ENCODE results near the gene EEF1AKMT4. TPM values are rescaled to one million over a fixed set of nuclear protein-coding genes. Genes with fewer than 3 reads are reported as not detected.

Gene EEF1AKMT4
- total and polyA plus RNA-seq, 2 of the 4 experiments (the other 2 are of a cell fraction) = 2.9 to 3.6 TPM

GRCh38 chr3:184249412-184250166 lies at the start of gene EEF1AKMT4 (continued):
- no peak for TF ChIP-seq ELK1 (IDR thresholded peaks at IDR 0.05; ENCODE audit: borderline replicate concordance, low read depth, low read length)
- peak; percentile 99 for TF ChIP-seq MXI1 (IDR thresholded peaks at IDR 0.05; ENCODE audit: borderline replicate concordance, low read depth, low read length)
- TF ChIP-seq MAFK (IDR thresholded peaks at IDR 0.05; ENCODE audit: low read depth, low read length) = no peak

- Histone ChIP-seq H4K91ac (ENCODE audit: insufficient read depth, low read depth, low read length) (no peak overlapping the region), H3K18ac (ENCODE audit: low read depth, low read length) (no peak overlapping the region), H3K27ac (ENCODE audit: insufficient read depth, low read length) (no peak overlapping the region), H3K4me2 (ENCODE audit: low read depth, low read length) (no peak overlapping the region), H2BK15ac (ENCODE audit: low read depth, low read length) (no peak overlapping the region), H3K23ac (ENCODE audit: low read depth, low read length) (no peak overlapping the region), H2BK120ac (ENCODE audit: low read depth, low read length) (no peak overlapping the region), H3K4ac (ENCODE audit: low read depth, low read length) (no peak overlapping the region), H3K4me3 (ENCODE audit: insufficient read depth, low read depth, low read length) (no peak overlapping the region), H4K20me1 (ENCODE audit: insufficient read depth, low read length) (no peaks in the 10 kb centered on the region), H3K79me1 (ENCODE audit: low read depth in 1 of 2, low read length in 2 of 2) (no peaks in the 10 kb centered on the region), H3K9me1 (ENCODE audit: insufficient read depth, low read length) (no peaks in the 10 kb centered on the region), H3K14ac (replicated peaks; ENCODE audit: low read depth, low read length) (no peak overlapping the region), H3K36me3 (ENCODE audit: control insufficient read depth, insufficient read depth, low read length) (no peaks in the 10 kb centered on the region; the same call in 1 of the 2 replicates), H2AK5ac (ENCODE audit: low read depth, low read length) (no peak overlapping the region), H4K5ac (ENCODE audit: low read depth, low read length) (no peak overlapping the region), H2AK9ac (replicated peaks; ENCODE audit: low read depth, low read length, poor library complexity) (no peak overlapping the region), H2BK5ac (ENCODE audit: low read depth, low read length, poor library complexity, severe bottlenecking) (no peak overlapping the region), H2AFZ (replicated peaks; ENCODE audit: low read length, poor library complexity) (no peak overlapping the region), H4K8ac (ENCODE audit: low read depth in 2 of 2, low read length in 2 of 2) (no peak overlapping the region), H2BK20ac (ENCODE audit: low read depth, low read length) (no peak overlapping the region), H3K56ac (ENCODE audit: extremely low read depth, insufficient read depth, low read length) (no peak overlapping the region), H3K27me3 (ENCODE audit: control insufficient read depth, insufficient read depth, low read length) (peaks cover 9% of the 10 kb centered on the region), H3K4me1 (ENCODE audit: control insufficient read depth, insufficient read depth, low read length) (no peaks in the 10 kb centered on the region), H3K9me3 (ENCODE audit: control insufficient read depth, insufficient read depth, low read length) (no peaks in the 10 kb centered on the region), H3K9ac (ENCODE audit: low read depth, low read length) (no peak overlapping the region)
- in situ Hi-C loops (cut with MboI; ENCODE audit: low sequenced_read_pairs) (no loop called here), dilution Hi-C loops (cut with HindIII; ENCODE audit: low sequenced_read_pairs, unreplicated experiment) (no loop called here), intact Hi-C loops (cut with micrococcal nuclease) (no loop called here)
- POLR2A ChIA-PET (ENCODE audit: unreplicated experiment) = no interaction called here
- DNase-seq = no peak
- BruUV-seq (replicated peaks) = no TSS peak
- TF ChIP-seq, protein P1, sequence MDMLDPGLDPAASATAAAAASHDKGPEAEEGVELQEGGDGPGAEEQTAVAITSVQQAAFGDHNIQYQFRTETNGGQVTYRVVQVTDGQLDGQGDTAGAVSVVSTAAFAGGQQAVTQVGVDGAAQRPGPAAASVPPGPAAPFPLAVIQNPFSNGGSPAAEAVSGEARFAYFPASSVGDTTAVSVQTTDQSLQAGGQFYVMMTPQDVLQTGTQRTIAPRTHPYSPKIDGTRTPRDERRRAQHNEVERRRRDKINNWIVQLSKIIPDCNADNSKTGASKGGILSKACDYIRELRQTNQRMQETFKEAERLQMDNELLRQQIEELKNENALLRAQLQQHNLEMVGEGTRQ (IDR thresholded peaks at IDR 0.05; ENCODE audit: low read depth, low read length) = no peak
- TF ChIP-seq, protein P2, sequence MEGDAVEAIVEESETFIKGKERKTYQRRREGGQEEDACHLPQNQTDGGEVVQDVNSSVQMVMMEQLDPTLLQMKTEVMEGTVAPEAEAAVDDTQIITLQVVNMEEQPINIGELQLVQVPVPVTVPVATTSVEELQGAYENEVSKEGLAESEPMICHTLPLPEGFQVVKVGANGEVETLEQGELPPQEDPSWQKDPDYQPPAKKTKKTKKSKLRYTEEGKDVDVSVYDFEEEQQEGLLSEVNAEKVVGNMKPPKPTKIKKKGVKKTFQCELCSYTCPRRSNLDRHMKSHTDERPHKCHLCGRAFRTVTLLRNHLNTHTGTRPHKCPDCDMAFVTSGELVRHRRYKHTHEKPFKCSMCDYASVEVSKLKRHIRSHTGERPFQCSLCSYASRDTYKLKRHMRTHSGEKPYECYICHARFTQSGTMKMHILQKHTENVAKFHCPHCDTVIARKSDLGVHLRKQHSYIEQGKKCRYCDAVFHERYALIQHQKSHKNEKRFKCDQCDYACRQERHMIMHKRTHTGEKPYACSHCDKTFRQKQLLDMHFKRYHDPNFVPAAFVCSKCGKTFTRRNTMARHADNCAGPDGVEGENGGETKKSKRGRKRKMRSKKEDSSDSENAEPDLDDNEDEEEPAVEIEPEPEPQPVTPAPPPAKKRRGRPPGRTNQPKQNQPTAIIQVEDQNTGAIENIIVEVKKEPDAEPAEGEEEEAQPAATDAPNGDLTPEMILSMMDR (conservative IDR thresholded peaks at IDR 0.05; ENCODE audit: low read depth, low read length) = no peak
- no peak for TF ChIP-seq FOS (IDR thresholded peaks at IDR 0.05; ENCODE audit: low read depth, low read length)
- no peak for TF ChIP-seq MAFK (IDR thresholded peaks at IDR 0.05; ENCODE audit: low read depth, low read length)
- CTCF ChIA-PET = no interaction called here
- no peak for ATAC-seq (ENCODE audit: low read depth)
Observed at GRCh38 chr3:184200825-184201224, 48.6 kb upstream of the EEF1AKMT4 start.

All from IMR-90 (cell line).